Measurements from ENCODE around the gene RPS18. TPM values are rescaled to one million over a fixed set of nuclear protein-coding genes. Genes with fewer than 3 reads are reported as not detected.

RPS18 gene
- total and polyA plus RNA-seq, 10 of the 15 experiments (the other 5 are each of a cell fraction or from before 2014, with no cell fraction given), result 4,228 to 20,828 (median 7,406) TPM

GRCh38 chr6:33314515-33314942, 42.7 kb downstream of the RPS18 start (continued):
- TF ChIP-seq JUND (IDR thresholded peaks at IDR 0.05; ENCODE audit: low read depth, low read length) (no peak), EZH2 (IDR thresholded peaks at IDR 0.05; ENCODE audit: borderline replicate concordance, control insufficient read depth, low read depth, low read length) (no peak), ZBTB11 (CRISPR knock-in tag; IDR thresholded peaks at IDR 0.05) (no peak), RFX5 (IDR thresholded peaks at IDR 0.05; ENCODE audit: low read depth, low read length) (no peak), USF2 (IDR thresholded peaks at IDR 0.05; ENCODE audit: borderline replicate concordance, low read depth, low read length) (peak; percentile 28; the same call in 1 of the 2 replicates), ZSCAN29 (IDR thresholded peaks at IDR 0.05) (no peak), MEF2A (IDR thresholded peaks at IDR 0.05; ENCODE audit: insufficient read depth, low read depth, low read length) (0 out of 2 replicates have a peak, but pooled peaks have one; percentile 16), GATAD2B (conservative IDR thresholded peaks at IDR 0.05; ENCODE audit: low read depth) (0 out of 2 replicates have a peak, but pooled peaks have one; percentile 28), ZNF274 (IDR thresholded peaks at IDR 0.05; ENCODE audit: insufficient read depth, insufficient read length) (no peak), HDAC6 (IDR thresholded peaks at IDR 0.05; ENCODE audit: unreplicated experiment) (no peak), TCF12 (IDR thresholded peaks at IDR 0.05; ENCODE audit: low read depth, low read length) (no peak), SIN3A (IDR thresholded peaks at IDR 0.05; ENCODE audit: low read depth, low read length) (no peak), FOXM1 (IDR thresholded peaks at IDR 0.05; ENCODE audit: low read depth, low read length) (no peak; the same call in 1 of the 2 replicates), MTA2 (IDR thresholded peaks at IDR 0.05; ENCODE audit: low read depth) (peak; percentile 26; the same call in 1 of the 2 replicates), CBX3 (IDR thresholded peaks at IDR 0.05; ENCODE audit: borderline replicate concordance, low read depth) (no peak), IKZF2 (IDR thresholded peaks at IDR 0.05) (peak; percentile 11 to 52; a peak in 1 of 4 replicates), BACH1 (IDR thresholded peaks at IDR 0.05; ENCODE audit: borderline replicate concordance) (no peak), TARDBP (IDR thresholded peaks at IDR 0.05; ENCODE audit: borderline replicate concordance) (no peak), STAT1 (conservative IDR thresholded peaks at IDR 0.05) (no peak), EED (IDR thresholded peaks at IDR 0.05; ENCODE audit: low read depth) (peak; percentile 18; the same call in 1 of the 2 replicates), RBBP5 (conservative IDR thresholded peaks at IDR 0.05) (no peak), BMI1 (IDR thresholded peaks at IDR 0.05; ENCODE audit: borderline replicate concordance) (peak; percentile 70)
- TF ChIP-seq, protein P1, sequence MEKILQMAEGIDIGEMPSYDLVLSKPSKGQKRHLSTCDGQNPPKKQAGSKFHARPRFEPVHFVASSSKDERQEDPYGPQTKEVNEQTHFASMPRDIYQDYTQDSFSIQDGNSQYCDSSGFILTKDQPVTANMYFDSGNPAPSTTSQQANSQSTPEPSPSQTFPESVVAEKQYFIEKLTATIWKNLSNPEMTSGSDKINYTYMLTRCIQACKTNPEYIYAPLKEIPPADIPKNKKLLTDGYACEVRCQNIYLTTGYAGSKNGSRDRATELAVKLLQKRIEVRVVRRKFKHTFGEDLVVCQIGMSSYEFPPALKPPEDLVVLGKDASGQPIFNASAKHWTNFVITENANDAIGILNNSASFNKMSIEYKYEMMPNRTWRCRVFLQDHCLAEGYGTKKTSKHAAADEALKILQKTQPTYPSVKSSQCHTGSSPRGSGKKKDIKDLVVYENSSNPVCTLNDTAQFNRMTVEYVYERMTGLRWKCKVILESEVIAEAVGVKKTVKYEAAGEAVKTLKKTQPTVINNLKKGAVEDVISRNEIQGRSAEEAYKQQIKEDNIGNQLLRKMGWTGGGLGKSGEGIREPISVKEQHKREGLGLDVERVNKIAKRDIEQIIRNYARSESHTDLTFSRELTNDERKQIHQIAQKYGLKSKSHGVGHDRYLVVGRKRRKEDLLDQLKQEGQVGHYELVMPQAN (conservative IDR thresholded peaks at IDR 0.05), result peak; percentile 59; the same call in 1 of the 2 replicates
- TF ChIP-seq, protein P2, sequence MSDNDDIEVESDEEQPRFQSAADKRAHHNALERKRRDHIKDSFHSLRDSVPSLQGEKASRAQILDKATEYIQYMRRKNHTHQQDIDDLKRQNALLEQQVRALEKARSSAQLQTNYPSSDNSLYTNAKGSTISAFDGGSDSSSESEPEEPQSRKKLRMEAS (IDR thresholded peaks at IDR 0.05; ENCODE audit: low read depth, low read length), result peak; percentile 30; the same call in 1 of the 2 replicates
- TF ChIP-seq, protein P3, sequence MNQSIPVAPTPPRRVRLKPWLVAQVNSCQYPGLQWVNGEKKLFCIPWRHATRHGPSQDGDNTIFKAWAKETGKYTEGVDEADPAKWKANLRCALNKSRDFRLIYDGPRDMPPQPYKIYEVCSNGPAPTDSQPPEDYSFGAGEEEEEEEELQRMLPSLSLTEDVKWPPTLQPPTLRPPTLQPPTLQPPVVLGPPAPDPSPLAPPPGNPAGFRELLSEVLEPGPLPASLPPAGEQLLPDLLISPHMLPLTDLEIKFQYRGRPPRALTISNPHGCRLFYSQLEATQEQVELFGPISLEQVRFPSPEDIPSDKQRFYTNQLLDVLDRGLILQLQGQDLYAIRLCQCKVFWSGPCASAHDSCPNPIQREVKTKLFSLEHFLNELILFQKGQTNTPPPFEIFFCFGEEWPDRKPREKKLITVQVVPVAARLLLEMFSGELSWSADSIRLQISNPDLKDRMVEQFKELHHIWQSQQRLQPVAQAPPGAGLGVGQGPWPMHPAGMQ (IDR thresholded peaks at IDR 0.05; ENCODE audit: borderline replicate concordance), result no peak
